GM18873 (cell line): ENCODE measurements around the gene PPP3R1.

Source experiments
- ATAC-seq: cut with Tn5 transposase; IDR thresholded peaks from one replicate; pipeline ENCODE4 v1.9.1; 2021; ENCODE audit warnings: mild to moderate bottlenecking, moderate library complexity, moderate number of reproducible peaks; ENCODE audit not compliant: unreplicated experiment, low FRiP score

PPP3R1 gene

DNA sequence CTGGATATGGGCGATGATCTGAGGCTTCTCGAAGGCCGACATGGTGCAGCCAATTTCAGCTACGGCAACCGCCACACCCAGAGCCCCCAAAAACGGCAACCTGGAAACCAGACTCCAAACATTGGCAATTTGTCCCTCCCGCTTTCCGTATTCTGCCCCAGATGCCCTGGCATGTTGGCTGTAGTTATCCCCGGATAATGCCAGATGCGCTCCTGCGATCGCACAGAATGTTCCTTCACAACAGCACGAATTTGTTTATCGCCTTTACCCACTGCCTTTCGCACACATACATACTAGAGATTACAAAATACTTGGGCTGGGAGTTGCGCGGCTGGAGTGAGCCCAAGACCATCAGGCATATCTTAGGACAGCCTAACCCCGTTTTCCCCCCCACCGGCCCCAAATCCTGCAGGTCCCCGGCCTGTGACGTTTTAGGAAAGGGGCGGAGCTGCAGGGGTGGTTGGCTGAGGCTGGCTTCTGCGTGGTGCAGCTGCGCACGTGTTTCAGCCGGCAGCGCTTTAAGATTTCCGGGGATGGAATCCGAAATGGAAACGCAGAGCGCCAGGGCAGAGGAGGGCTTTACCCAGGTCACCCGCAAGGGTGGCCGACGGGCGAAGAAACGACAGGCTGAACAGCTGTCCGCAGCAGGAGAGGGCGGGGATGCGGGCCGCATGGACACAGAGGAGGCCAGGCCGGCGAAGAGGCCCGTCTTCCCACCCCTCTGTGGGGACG lies 94.8 kb downstream of the PPP3R1 start, which contains the start of gene PNO1:
PNO1 (plus strand) TSS at position 487 of the 732 bp plus-strand sequence; CDS start at position 534, 47 bp downstream.
- ATAC-seq = peak; percentile 75

DNA sequence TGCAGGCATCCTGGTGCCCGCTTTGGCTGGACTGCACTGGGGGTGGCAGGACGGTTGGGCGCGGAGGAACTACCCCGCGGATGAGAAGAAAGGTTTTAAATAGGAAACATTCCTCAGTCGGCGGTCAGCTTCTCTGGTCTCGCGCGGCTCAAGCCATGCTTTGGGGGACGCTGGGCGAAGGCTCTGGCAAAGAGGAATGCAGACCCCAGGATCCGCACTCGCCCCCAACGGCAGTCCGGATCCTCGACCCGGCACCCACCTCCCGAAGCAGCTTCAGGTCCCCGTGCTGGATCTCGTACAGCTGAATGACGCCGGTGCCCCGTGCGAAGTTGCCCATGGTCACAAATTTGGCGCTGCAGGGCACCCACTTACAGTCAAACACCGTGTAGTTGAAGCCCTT lies 95.3 kb downstream of the PPP3R1 start:
- peak; percentile 18 for ATAC-seq

DNA sequence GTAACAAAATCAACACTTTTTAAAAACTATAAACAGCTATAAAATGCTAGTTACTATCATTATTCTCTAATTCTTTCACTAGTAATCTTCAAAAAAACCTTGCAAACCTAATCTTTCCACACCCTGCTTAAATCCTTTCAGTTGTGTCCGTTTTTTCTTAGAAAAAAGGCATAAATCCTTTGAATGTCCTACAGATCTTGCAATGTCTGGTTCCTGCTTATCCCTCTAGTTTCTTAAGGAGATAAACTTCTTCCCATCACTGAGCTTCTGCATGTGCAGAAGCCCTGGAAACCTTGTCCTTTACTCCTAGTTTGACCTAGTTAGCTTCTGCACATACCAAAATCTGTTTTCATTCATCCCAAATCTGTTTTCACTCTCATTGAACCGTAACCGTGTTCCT lies 95.9 kb downstream of the PPP3R1 start:
- no peak for ATAC-seq

DNA sequence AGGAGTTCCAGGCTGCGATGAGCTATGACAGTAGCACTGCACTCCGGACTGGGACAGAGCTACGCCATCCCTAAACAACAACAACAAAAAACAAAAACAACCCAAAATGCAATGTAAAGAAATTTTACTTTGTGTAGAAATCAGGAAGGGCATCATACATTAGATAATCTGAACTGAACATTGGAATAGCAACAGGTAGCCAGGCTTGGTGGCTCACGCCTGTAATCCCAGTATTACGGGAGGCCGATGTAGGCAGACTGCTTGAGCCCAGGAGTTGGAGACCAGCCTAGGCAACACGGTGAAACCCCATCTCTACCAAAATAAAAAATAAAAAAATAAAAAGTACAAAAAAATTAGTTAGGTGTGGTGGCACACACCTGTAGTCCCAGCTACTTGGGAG lies 96.7 kb downstream of the PPP3R1 start:
- no peak for ATAC-seq

DNA sequence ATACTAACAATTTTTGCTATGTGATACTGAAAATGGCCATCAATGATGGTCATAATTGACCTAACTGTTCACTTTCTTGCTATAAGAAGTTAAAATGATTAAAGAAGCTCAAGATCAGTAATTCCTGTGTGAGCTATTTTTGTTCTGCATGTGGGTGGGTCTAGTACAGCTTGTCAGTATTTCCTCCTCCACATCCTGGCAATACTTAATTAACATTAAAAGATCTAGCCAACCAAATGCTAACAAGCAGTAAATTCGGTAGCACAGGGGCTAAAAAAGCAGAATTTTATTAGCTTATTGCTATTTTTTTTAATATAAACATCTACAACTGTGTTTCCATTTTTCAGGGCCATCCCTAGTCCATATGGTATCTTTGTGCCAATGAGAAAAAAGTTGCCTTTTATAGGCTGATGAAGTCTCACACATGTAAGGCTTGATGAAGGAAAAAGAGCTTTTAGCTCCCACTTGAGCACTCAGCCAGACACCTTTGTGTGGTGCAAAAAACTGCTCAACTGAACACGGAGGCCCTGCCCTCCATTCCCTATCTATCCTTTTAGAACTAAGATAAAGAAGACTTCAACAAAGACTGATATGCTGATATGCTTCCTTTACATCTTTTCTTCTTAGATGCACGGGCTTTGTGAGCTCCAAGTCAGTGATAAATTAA lies 99.5 kb downstream of the PPP3R1 start:
- no peak for ATAC-seq

DNA sequence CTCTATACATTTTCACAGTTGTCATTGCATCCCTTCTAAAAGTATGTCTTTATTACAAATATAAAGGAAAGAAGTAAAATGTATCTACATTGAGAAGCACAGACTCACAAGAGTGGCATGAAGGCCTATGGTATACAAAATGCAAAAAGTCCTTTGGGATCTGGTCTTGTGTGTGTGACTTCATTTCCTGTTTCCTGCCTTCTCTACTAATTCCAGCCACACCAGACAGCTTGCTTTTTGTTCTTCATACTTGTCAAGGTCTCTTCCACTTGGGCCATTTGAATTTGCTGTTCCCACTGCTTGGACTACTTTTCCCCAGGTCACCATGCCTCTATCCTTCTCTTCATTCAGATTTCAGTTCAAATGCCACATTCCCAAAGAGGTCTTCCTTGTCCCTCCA lies 101.3 kb downstream of the PPP3R1 start:
- ATAC-seq = no peak

DNA sequence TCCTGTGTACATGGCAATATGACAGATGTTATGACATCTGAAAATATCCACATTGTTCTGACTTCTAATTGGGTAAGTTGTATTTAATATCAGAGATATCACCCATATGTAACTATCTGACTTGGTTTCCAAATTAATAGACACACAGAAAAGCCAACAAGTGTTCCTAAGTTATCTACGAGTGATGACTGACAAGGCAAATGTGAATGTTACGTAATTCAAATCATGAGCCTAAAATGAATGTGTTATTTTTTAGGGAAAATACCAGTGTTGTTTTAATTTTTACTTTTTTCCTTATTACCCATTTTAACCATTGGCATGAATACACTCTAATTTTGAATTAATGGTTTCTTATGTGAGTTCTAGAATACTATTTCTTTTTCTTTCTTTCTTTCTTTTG lies 110.5 kb downstream of the PPP3R1 start:
- no peak for ATAC-seq

DNA sequence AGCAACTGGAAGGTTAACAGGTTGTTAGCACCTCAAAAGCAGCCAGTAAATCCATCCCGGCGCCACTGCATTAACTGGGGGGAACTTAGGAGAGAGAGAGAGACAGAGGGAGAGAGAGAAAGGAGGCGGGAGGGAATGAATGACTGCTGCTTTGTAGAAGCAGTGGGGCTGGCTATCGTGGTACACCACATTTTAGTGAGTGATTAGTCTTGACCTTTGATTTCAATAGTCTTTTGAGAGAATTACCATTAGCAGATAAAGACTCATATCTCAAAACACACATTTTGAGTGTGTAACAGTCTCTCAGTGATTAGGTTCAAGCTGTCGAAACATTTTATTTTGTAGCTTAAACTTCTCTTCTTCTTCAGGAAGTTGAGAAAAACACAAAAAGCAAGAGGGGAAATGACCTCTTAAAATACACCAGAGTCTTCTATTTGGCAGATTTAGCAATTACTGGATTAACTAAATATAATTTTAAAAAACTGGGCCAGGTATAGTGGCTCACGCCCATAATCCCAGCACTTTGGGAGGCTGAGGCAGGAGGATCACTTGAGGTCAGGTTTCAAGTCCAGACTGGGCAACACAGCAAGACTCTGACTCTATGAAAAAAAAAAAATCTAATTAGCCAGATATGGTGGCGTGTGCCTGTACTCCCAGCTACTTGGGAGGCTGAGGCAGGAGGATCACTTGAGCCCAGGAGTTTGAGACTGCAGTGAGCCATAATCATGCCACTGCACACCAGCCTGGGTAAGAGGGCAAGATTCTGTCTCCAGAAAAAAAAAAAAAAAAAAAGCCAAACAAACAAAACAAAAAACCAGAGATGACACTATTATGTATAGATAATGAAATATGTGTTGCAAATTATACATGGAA lies 116.6 kb downstream of the PPP3R1 start:
- no peak for ATAC-seq

DNA sequence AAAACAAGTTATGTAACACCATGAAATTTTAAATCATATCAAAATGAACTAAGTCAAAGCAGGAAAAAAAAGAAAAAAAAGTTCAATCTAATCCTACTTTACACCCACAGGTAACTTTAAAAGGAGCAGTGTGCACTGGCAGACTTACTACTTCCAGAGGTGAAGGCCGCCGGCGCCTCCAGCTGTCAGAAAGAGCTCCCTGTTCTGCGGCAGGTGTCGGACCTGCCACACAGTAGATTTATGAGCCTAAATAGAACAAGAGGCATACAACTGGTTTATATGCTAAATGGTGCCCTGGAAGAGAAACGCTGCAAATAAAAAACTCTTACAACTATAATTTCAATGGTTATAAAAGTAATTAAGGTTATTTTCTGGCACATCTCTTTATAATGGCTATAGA lies 117.8 kb downstream of the PPP3R1 start:
- ATAC-seq = no peak

DNA sequence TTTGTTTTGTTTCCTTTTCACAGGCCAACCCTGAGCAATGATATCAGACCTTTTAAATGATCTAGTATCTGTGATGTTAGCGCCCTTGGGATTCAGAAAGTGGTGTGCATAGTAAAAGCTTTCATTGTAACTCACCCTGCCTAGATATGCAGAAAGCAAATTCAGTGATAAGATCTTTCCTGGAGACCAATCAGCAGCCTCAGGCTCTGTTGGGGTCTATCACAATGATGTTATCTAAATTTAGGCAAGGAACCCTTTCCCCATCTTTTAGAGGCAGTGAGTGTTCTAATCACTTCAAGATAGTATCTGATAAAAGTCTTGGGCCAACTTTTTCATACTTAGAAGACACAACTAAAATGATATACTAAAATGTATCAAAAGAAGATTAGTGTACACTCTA lies 118.2 kb downstream of the PPP3R1 start:
- ATAC-seq = no peak
